ENCODE measurements around the gene EML3.
"Not testable (repeated sequence)": the region's sequence is repeated elsewhere in the genome, so short reads cannot be mapped to it uniquely, and the experiment has no call there.

Gene EML3

DNA sequence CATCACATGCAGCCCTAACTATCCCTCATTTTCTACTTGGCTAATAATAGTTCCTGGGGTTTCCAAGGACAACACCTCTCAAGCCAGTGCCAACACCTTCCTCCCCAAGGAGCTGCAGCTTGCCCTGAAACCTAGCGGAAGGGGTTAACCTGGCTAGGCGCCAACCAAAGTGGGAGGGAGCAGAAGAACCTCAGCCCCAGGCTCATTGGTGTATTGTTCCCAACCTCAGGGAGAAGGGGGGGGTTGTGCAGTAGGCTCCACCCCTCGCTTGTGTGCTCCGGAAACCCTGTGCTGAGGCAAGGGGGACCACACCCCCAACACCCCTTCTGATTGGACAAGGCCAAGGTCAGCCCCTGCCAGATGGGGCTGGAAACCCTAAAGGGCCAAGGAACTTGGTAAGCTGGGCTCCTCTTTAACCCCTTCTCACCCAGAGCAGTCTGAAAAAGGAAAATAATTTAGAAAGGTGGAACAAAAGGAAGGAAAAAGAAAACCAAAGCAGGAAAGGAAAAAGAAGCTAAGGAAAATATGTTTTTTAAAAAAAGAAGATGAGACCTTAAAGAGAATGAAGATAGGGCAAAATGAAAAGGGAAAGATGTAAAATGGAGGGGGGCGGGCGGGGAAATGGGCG is 13.4 kb downstream of the EML3 start:
- peak; percentile 94 for DNase-seq

DNA sequence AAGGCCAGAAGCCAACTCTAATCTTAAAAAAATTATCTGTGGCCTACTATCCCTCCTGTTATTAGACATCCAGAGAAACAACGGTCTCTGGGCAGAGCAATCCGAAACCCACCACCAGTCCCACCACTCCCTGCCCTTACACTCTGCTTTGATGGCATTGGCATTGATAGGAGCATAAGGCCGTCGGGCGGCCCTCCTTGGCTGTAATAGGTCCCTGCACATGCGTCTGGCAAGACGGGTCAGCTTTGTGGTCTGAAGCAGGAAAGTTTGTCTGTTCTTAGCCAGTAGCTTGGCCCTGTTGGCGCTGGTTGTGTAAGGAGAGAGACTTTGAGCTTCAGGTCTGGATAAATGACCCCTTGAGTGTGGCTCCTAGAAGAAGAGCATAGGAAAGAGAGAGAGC is 17.5 kb downstream of the EML3 start:
- DNase-seq, result no peak

DNA sequence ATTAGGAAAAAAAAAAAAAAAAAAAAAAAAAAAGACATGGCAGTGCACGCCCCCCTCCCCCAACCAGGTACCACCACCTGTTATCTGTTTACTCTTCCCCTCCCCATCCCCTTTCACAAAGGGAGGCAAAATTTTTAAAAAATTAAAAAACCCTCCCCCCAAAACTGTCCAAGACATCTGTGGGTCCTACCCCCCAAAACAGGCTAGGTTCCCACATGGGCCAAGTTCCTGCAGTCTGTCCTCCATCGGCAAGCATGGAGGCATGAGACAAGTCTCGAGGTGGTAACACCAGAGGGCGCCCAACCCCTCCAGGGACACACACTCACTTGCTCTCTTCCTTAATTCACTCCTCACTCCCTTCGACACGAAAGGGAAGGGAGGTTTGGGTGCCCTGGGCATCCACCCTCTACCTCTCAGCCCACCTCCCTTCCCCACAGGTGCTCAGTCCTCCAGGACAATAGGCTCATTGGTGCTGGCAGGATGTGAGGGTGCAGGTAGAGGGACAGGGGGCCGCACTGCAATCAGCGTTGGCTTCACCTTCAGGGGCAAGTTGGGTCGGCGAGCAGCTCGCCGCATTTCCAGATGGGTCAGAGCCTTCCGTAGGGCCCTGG is 19.0 kb downstream of the EML3 start:
- peak; percentile 76 for DNase-seq

DNA sequence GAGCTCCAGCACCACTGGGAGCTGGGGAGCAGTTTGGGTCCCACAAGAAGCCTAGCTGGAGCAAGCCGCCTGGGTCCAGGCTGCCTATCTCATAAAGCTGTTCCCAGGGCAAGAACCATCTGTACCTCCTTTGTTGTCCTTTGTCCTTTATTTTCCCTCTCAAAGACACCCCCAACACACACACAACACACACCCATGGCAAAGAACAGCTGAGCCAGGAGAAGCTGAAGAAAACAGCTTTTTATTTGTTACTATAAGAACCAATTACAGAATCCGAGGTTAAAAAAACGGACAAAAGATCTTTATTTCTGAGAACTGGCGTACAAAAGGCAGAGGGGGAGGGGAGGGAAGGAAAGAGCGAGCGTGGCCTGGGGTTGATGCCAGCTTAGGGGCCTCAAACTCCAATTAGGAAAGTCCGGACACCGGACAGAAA is 19.6 kb downstream of the EML3 start:
- no peak for DNase-seq

DNA sequence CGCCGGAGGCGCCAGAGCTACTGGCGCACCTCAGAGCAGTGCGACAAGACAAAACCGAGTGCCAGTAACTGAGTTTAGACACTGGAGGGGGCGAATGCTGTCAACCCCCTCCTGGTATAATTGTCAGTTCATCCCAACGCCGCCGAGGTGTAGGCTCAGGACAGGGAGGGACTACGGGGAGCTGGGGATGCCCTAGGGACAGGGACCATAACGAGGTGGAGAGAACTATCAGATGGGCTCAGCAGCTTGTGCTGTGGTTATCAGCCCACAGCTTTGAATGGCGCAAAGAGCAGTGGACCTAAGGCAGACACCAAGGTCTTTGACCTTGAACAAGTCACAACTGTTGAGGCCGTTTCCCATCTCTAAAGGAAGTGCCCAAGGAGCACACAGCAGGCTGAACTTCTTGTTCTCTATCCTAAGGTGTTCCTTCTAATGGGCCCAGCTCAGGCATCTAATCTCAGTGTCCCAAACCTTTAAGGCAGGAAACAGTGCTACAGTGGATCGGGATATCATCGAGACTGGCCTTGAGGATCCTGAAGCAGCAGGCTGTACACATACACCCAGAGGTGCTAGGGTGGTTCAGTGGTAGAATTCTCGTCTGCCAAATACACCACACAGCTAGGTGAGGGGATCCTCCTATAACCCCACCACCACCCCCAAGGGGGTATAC is 20.3 kb downstream of the EML3 start:
- DNase-seq, result no peak

DNA sequence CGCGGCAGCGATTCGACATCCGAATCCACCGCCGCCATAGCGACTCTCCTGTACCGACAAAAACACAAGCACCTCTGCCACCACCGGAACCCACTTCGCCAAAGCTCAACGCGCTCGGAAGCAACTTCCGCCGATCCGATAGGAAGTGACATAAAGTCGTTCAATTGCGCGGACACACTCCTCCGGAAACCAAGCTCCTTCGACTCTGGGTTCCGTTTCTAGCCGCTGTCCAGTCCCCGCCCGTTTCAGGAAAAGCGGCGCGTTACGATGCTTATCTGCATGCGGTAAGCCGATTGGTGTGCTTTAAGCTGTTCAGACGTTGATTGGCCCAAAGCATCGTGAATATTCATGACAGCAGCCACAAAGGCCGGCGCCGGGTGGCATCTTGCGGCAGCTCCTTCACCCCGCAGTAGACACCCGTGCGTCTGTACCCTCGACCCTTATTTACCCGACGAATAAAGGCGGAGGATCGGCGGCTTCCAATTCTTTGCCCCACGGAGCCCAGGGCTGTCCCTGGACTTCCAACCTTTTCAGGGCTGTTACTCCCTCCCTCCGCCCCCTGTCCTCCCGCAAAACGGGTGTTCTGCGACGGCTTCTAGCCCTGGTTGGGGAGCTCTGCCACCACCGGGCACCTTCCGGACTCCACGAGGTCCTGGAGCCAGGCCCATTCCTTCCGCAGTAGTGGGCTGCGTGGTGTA is 21.0 kb downstream of the EML3 start, which contains the start of gene TUT1:
Gene TUT1, minus strand, starts transcription at position 76 of the 698 bp plus-strand sequence. Its CDS starts 38 bp downstream, at position 38.
- DNase-seq, result peak; percentile 90

DNA sequence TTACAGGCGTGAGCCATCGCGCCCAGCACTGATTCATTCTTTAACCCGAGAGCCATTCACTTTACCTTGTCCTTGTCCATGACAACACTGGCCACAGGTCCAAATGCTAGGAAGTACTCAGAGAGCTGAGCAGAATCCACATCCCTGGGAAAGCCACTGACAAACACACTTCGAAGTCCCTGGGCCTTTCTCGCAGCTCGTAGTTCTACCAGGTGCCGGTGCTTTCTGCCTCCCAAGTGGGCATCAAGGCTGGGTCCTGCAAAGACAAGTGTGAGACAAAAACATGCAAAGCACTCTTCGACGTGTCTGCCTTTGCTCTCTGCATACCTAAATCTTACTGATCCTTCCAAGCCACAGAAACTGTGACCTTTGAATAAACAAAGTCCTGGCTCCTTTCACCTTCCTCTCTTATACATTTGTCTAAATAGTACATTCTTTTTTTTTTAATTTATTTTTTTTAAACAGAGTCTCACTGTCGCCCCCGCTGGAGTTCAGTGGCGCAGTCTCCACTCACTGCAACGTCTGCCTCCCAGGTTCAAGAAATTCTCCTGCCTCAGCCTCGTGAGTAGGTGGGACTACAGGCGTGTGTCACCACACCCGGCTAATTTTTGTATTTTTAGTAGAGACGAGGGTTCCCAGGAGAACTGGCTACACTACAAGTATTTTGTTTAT is 23.5 kb downstream of the EML3 start:
- peak; percentile 26 for DNase-seq

DNA sequence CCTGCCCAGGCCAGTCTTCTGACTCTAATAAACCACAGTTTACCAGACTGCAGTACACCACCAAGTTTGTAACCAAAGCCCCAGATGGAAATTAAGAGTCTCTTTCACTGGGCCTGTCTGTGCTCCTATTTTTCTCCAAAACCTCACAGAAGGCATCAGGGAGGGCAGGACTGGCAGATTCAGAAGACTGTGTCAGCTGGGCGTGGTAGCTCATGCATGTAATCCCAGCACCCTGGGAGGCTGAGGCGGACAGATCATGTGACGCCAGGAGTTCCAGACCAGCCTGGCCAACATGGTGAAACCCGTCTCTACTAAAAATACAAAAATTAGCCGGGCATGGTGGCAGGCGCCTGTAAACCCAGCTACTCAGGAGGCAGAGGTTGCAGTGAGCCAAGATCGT is 27.2 kb downstream of the EML3 start:
- DNase-seq, result not testable (repeated sequence)

DNA sequence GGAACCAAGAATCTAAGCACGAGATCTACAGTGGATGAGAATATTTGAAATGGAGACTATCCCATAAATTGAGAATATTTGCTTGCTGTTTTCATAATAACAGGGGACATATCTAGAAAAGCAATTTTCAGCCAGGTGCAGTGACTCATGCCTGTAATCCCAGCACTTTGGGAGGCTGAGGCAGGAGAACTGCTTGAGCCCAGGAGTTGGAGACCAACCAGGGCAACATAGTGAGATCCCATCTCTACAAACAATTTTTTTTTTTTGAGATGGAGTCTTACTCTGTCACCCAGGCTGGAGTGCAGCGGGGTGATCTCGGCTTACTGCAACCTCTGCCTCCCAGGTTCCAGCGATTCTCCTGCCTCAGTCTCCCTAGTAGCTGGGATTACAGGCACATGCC is 30.8 kb downstream of the EML3 start:
- not testable (repeated sequence) for DNase-seq

DNA sequence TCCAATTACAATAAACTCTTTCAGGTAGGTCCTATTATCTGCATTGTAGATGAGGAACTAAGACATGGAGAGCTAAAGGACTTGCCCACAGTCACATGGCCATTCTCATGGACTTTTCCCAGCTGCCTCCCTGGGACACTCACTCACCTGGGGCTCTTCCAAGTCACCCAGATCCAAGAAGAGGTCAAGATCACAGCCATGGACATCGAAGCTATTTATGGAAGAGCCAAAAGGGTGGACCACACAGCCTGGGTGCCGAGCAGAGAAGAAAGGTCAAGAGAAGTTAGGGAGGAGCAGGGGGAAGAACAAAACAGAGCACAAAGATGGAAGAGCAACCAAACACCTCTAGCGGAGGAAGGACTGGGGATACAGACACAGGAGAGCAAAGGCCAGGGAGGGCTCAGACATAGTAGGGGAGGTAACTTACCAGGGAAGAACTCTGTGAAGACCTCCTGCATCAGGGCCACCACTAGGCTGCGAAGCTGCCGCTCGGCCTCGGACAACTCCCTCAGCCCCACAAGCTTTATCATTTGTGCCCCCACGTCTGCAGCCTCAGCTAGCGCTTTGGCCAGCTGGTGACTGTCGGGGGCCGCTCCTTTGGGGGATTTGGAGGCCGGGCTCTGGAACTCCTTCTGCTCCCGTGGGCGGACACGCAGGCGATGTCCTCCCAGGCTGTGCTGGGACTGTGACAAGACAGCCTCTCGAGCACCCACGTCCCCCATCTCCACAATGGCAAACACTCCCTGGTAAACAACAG is 31.4 kb downstream of the EML3 start:
- no peak for DNase-seq

DNA sequence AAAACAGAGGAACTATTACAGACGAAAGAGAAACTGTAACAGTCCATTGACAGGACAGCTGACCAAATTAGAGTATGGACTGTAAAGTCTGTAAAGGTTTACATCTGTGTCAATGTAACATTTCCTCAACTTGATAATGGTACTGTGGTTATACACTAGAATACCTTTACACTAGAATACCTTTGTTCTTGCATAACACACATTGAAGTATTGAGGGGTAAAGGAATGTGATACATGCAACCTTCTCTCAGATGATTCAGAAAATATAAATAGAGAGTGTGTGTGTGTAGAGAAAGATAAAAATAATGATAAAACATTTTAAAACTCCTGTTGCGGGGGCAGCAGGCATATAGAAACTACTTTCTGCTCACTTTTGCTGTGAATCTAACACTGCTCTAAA is 33.3 kb downstream of the EML3 start:
- no peak for DNase-seq

DNA sequence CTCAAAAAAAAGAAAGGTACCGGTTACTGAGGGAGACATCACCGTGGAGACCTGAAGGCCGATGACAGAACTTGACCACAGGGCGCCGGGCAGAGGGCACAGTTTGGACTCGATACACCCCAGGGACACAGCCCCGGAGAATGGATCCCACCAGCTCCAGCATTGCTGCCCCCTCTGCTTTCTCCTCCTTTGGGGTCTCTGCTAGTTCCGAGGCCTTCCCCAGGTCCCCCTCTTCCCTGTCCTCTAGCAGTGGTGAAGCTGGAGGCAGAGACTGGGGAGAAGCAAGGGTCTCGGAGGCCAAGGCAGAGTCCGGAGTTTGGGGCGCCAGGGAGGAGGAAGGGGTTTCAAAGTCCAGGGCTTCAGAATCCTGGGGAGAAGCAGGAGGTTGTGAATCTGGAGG is 34.0 kb downstream of the EML3 start:
- no peak for DNase-seq

DNA sequence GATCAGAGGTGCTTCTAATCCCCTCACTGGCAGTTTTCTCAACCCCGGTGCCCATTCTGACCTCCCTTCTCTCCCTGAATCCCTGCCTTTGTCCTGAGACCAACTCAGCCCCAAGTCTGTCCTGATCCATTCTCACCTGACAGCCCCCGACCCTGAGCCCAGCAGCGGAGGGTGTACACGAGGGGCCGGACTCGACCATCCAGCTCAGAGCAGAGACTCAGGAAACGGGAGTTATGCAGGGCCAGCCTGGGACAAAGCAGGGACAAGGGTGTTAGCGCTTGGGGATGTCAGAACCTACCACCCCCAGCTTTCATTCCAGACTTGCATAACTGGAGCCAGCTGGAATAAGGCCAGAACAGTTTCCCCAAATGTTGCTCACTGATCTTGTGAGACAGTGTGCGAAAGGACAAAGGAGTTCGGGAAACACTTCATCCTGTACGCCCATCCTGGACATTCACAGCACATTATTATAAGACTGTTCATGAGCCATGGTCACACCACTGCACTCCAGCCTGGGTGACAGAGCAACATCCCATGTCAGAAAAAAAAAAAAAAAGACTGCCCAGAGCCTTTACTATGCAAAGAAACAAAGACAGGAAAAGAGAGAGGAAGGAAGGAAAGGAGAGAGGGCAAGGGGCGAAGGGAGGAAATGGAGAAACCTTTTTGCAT is 35.4 kb downstream of the EML3 start:
- DNase-seq, result no peak

DNA sequence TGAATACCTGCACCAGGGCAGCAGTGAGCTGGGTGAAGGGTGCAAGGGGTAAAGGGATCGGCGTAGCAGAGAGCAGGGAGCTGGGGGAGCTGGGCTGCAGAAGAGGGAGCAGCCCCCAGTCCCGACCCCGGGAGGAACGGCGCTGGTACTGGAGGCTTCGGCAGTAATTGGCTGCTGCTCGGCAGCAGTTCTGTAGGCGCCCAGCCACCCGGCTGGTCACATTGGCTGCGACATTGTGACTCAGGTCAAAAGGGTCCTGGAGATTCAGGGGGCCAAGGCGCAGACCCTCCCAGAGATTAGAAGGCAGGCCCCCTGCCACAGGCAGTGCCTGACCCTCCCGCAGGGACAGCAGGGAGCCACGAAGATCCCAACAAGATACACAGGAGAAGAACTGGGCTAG is 36.7 kb downstream of the EML3 start:
- no peak for DNase-seq

DNA sequence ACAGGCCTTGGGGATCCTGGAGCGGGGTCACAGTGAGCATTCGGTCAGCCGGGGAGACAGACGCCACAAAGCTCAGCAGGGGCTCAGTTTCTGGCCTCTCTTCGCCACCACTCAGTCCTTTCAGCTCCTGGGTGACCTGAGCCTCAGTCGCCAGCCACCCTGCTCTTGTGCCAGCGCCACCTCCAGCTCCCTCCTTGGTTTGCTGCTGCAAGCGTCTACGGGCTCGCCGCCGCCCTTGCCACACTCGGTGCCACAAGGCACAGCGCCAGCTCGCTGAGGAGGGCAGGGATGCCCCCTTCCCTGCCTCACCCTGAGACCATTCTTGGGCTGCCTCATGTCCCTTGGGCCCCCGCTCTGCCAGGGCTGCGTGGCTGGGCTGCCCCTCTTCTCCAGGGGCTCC is 37.4 kb downstream of the EML3 start:
- no peak for DNase-seq

DNA sequence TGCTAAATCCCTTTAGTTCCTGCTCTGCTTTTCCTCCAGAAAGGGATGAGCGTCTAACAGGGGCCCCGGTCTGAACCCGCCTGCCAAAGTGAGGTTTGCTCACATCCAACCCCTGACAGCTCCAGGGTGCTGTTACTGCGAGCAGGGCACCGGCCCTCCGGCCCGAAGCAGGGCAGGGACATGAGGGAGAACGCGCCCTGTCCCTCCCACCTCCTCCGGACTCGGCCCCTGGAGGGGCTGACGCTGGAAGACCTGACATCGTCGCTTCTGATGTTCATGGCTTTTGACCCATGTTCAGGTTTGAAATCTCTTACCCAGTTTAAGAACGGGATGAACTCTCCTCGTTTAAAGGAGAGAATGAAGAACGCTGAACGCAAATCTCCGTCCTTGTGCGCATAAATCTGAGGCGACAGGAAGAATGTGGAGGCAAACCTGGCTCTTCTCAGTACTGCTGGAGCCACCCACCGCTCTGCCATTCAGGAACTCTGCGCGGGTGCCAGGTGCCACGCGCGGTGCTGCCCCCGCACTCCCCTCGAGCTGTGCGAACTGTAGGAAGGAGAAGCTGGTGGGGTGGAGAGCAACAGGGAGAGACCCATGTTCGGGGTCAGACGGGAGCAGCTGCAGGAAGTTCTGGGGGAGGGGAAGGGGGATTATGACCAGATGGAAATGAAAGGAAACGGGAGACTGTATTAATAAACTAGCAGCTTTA is 38.1 kb downstream of the EML3 start:
- no peak for DNase-seq

DNA sequence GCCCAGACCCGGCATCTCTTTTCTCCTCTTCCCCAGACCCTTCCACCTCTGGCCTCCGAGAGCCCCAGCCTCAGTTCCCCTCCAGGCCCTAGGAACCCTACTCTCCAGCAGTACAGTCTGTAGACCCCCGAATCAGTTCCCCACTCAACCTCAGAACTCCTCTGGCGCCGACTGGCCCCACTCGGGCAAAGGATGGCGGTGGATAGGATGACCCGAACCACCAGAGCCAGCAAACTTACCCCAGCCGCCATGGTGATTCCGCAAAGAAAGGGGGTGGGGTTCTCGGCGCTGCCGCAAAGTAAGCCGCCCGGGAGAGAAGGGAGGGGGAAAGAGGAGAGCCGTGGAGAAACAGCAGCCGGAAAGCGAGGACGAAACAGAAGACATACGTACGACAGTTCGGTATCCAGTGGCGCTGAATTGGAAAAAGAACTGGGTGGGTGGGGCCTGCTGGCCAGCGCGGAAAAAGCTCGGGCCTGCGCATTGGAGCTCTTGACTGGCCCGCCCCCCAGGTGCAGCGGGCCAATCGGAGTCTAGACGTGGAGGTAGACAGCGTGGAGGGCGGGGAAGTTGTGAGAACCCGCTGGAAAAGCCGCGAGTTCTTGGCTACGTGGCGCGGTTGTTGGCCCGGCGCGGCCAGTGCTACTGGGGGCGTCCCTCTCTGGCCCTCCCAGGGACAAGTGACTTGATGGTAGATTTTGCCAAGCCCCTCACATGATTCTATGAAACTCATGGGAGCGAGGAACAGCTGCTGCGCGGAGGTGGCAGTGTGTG is 38.8 kb downstream of the EML3 start, which contains the start of gene EEF1G:
Gene EEF1G, minus strand, starts transcription at position 300 of the 771 bp plus-strand sequence. Its CDS starts 49 bp downstream, at position 251.
- peak; percentile 95 for DNase-seq

DNA sequence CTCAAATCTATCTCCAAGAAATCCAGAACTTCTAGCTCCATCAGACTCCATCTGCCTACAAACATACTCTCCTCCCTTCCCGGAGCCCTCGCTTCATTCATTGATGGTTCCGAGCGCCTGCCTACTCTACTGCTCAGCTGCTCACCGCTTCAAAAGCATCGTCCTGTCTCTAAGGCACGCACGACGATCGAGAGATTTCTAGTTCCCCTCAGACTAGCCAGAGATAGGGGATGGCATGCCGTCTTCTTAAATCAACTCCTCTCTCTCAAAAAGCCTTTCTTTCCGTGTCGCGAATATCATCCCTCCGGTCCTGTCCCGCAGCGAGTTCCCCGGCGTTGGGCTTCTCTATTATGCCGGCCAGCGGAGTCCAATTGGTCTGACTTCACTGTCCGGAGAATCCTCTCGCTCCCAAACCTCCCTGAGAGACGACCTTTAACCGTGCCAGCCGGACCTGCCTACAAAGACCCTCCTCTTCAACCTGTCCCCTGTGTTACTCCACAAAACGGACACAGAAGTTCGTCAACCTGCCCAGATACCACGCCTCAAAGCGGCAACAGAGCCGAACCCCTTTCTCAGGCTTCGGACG is 39.5 kb downstream of the EML3 start:
- DNase-seq, result no peak

DNA sequence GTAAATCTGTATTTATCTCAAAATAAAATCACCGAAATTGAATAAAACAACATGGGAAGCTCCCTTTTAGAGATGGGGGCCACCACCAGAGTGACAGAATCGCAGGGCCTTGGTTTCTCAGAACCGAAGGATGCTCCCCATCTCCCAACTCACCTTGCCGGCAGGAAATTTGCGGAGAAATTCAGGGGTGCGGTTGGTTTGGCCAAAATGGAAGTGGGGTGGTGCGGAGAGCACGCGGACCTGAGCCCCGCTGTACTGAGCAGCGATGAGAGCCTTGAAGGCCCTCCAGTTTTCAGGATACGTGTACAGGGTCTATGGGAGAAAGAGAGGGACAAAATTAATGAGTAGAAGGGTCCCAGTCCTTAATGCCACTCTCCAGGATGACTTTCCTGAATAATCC is 40.1 kb downstream of the EML3 start:
- no peak for DNase-seq

DNA sequence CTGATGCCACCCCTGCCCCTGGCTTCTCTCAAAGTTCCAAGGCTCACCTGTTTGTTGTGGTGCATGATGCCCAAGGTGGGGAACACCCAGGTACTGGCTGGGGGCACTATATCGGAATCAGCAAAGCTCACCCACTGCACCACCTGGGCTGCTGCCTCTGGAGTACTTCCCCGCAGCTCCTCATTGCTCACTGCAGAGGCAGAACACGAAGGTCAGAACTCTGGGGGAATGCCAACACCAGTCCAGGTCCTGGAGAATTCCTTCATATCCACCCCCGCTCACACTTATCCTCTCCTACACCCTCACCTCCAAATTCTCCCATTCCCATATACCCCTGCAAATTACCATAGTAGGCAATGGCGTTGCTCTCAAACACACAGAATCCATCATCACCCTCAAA is 41.1 kb downstream of the EML3 start:
- DNase-seq, result not testable (repeated sequence)
